Limb (tissue), 2 donors: ENCODE results near the gene ADAP2.
"Not testable (repeated sequence)": the region's sequence is repeated elsewhere in the genome, so short reads cannot be mapped to it uniquely, and the experiment has no call there.

ENCODE experiments used
- DNase-seq, 2 donors: peaks; one replicate each; pipeline ENCODE4 v3.0.0-alpha.2; 2016; ENCODE audit errors: extremely low spot score in 2 of 2

The ADAP2 gene

GRCh38 chr17:30969989-30970830 lies 48.5 kb downstream of the ADAP2 start:
- DNase-seq, result peak in 1 of 2 donors; percentile 55

GRCh38 chr17:30970831-30971567 lies 49.3 kb downstream of the ADAP2 start, which contains the start of gene RNF135:
Gene RNF135 (plus strand): TSS chr17:30971039. CDS start chr17:30971074, 35 bp downstream.
- peak; percentile 81 to 83 for DNase-seq

DNA sequence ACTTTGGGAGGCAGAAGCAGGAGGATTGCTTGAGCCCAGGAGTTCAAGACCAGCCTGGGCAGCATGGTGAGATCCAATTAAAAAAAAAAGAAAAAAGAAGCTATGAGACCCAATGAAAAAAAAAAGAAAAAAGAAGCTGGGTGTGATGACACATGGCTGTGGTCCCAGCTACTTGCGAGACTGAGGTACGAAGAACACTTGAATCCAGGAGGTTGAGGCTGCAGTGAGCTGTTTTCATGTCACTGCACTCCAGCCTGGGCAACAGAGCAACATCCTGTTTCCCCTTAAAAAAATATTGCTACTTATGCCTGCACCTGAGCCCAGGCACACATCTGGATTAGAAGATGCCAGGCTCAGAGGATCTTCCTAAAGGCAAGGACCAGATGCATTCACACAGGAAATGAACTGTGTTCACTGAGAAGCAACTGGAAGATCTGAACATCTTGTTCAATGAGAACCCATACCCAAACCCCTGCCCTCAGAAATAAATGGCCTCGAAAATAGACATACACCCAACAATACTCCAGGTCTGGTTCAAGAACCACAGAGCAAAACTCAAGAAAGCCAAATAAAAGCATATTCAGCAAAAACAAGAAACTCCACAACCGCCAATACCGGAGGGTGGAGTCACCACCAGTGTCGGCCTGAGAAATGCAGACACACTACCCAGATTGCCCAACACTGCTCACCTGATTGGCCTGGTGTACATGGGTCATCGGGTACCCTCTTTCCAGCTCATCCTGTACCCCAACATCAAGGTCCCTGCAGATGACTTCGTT lies 53.5 kb downstream of the ADAP2 start:
- DNase-seq, result no peak

DNA sequence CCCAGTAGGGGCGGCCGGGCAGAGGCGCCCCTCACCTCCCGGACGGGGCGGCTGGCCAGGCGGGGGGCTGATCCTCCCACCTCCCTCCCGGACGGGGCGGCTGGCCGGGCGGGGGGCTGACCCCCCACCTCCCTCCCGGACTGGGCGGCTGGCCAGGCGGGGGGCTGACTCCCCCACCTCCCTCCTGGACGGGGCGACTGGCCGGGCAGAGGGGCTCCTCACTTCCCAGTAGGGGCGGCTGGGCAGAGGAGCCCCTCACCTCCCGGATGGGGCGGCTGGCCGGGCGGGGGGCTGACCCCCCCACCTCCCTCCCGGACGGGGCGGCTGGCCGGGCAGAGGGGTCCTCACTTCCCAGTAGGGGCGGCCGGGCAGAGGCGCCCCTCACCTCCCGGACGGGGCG lies 58.2 kb downstream of the ADAP2 start:
- DNase-seq, result not testable (repeated sequence)

DNA sequence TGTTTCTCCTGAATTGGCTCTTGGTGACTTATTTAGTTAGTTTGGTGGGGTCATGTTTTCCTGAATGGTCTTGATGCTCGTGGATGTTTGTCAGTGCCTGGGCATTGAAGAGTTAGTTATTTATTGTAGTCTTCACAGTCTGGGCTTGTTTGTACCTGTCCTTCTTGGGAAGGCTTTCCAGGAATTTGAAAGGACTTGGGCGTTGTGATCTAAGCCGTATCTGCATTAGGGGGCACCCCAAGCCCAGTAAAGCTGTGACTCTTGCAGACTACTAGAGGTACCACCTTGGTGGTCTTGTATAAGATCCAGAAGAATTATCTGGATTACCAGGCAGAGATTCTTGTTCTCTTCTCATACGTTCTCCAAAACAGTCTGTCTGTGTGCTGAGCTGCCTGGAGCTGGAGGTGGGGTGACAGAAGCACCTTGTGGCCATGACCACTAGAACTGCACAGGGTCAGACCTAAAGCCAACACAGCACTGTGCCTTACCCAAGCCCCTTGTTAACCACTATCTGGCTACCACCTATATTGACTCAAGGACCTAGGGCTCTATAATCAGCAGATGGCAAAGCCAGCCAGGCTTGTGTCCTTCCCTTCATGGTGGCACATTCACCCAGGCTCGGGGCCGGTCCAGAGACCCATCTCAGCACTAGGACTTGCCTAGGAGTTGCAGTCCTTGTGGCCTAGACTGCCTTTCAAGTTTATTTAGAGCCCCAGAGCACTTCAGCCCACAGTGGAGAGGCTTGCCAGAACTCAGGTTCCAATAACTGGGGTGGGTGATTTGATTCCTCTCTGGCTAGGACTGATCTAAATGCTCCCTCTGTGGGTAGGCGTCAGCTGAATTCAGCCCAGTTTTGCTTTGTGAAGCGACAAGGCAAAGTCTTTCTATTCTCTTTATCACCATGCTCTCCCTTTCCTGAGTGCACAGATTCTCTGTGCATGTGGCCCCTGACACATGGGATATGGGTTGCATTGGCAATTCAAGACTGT lies 60.1 kb downstream of the ADAP2 start:
- no peak for DNase-seq

DNA sequence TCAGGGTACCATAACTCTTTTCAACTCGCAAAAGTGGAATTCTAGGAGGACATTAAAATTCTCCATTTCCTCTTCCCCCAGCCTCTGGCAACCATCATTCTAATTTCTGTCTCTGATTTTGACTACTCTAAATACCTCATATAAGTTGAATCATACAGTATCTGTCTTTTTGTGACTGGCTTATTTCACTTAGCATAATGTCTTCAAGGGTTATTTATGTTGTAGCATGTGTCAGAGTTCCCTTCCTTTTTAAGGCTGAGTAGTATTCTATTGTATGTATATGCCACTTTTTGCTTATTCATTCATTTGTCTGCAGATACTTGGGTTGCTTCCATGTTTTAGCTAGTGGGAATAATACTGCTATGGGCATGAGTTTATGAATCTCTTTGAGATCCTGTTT lies 61.1 kb downstream of the ADAP2 start:
- DNase-seq, result no peak

DNA sequence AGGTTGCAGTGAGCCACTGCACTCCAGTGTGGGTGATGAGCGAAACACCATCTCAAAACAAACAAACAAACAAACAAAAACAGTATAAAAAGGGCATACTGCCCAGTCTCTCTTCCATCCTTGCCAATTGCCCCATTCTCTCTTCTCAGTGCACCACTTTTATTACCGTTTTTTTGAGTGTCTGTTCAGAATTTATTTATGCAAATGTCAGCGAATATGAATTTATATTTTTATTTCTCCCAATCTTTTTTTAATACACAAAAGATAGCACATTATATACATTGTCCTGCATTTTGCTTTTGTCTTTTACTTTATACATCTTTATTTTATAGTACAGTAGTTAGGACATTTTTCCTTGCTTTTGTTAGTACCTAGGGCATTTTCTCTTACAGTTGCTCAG lies 68.7 kb downstream of the ADAP2 start:
- DNase-seq, result no peak

DNA sequence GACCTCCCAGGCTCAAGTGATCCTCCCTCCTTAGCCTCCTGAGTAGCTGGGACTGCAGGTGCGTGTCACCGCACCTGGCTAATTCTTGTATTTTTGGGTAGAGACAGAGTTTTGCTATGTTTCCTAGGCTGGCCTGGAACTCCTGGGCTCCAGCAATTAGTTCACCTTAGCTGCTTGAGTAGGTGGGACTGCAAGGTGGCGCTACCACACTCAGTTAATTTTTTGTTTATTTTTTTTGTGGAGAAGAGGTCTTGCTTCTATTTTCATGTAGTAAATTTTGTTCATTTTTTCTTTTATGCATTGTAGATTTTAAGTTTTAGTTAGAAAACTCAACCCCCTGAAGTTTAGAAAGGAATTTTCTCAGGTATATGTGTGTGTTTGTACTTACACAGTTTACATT lies 70.8 kb downstream of the ADAP2 start:
- DNase-seq, result no peak

- no peak for DNase-seq
Observed at GRCh38 chr17:30995347-30995746, 73.6 kb downstream of the ADAP2 start.

GRCh38 chr17:30996486-30996885 lies 74.7 kb downstream of the ADAP2 start:
- no peak for DNase-seq

DNA sequence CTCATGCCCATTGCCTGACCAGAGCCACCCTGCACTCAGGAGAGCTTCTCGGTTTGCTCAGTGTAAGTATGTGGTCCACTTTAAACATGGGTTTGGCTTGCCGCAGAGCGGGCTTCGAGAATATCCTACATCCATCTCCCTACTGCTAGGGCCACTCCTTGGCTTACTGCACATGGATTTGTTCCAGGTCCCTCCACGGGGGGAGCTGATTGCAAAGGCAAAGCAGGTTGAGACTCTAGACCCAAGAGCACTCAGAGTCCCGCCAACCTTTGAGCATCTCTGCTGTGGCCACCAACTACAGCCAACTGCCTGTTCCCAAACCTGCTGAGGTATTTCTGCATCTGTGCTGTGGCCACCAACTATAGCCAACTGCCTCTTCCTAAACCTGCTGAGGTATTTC lies 75.5 kb downstream of the ADAP2 start:
- DNase-seq, result no peak

DNA sequence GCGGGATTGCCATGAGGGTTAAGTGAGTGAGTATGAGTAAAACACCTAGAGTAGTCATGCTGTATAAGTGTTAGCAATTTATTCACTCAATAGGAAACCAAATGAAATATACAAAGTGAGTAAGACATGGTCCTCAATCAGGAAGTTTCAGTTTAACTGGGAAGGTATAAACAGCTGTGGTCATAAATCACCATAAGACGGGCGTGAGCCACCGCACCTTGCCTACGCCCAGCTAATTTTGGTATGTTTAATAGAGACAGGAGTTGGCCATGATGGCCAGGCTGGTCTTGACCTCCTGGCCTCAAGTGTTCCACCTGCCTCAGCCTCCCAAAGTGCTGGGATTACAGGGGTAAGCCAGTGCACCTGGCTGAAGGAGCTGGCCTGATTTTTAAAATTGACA lies 76.1 kb downstream of the ADAP2 start:
- DNase-seq, result no peak

GRCh38 chr17:31002047-31002446 lies 80.3 kb downstream of the ADAP2 start:
- no peak for DNase-seq

DNA sequence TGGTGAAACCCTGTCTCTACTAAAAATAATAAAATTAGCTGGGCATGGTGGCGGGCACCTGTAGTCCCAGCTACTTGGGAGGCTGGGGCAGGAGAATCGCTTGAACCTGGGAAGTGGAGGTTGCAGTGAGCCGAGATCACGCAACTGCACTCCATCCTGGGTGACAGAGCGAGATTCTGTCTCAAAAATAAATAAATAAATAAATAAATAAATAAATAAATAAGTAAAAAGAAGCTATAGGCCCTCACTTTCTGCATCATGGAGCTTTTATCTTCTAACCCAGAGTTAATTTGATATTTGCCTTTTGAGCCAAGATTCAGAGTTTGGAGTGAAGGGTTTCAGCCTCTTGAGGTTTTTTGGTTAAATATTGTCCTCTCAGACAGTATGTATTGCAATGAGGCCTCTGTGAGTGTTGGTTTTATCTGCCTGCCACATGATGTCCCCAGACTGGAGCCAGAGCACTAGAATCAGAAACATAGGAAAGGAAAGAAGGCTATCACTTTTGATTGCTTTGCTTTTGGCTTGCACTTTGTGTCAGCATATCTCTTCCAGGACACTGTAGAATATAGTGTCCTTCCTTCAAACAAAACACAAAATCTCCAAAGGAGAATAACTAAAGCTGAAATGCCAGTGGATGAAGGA lies 81.6 kb downstream of the ADAP2 start:
- DNase-seq, result no peak

- DNase-seq, result no peak
Observed at GRCh38 chr17:31004160-31004559, 82.4 kb downstream of the ADAP2 start.

DNA sequence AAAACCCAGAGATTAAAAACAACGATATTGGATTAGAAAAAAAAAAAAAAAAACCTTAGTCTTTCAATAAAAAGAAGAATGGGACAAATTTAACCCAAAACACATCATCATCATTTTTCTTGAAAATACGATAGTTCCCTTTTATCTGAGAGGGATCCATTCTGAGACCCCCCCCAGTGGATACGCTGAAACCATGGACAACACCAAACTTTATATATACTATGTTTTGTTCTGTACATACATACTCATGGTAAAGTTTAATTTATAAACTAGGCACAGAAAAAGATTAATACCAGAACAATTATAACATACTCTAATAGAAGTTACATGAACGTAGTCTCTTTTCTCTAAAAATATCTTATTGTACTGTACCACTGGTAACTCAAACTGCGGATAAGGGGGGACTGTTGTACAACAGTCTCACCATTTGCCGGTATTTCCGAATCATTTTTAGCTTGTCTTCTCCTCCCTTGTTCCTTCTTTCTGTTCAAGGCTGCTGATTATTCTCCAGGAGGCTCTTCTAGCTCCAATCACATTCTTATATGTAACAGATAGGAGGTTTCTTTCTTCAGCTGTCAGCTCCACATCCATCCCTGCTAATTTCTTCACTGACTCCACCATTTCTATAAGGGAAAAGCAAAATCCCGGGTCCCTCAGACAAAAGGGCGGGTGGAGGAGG lies 86.1 kb downstream of the ADAP2 start:
- DNase-seq, result no peak

- DNase-seq, result peak; percentile 60 to 74
Observed at GRCh38 chr17:31008374-31009041, 86.8 kb downstream of the ADAP2 start.
